Small intestine (tissue), 7 donors: ENCODE results near the gene BMF. TPM values are rescaled to one million over a fixed set of nuclear protein-coding genes. Genes with fewer than 3 reads are reported as not detected.

Experiments used
- DNase-seq, 2 donors: peaks; one replicate each; pipeline versions ENCODE4 v3.0.0 to v3.0.0-alpha.2; 2013
- FAIRE-seq: peaks from 2 replicates; lab custom pipeline; 2012; peaks lifted over from hg19 to GRCh38; lab: Jason Lieb, UNC
- H3K27ac ChIP-seq, 3 donors: one replicate each; pipeline ENCODE4 v1.5.1; 2013; ENCODE audit warnings: low read length in 2 of 3, mild to moderate bottlenecking in 2 of 3, control low read depth in 1 of 3, inconsistent platforms in 1 of 3, low read depth in 1 of 3, moderate library complexity in 1 of 3
- H3K27me3 ChIP-seq, 3 donors: one replicate each; pipeline ENCODE4 v1.6.1; 2013; ENCODE audit warnings: low read length in 3 of 3, inconsistent platforms in 1 of 3; ENCODE audit not compliant: control insufficient read depth in 3 of 3, insufficient read depth in 3 of 3
- H3K36me3 ChIP-seq, 3 donors: one replicate each; pipeline ENCODE4 v1.6.1; 2013; ENCODE audit warnings: low read length in 3 of 3, inconsistent platforms in 1 of 3, low read depth in 1 of 3, mild to moderate bottlenecking in 1 of 3, moderate library complexity in 1 of 3; ENCODE audit not compliant: control insufficient read depth in 3 of 3, insufficient read depth in 2 of 3
- H3K4me1 ChIP-seq, 3 donors: one replicate each; pipeline ENCODE4 v1.6.1; 2013; ENCODE audit warnings: low read length in 2 of 3, inconsistent platforms in 1 of 3, low read depth in 1 of 3, mild to moderate bottlenecking in 1 of 3, moderate library complexity in 1 of 3; ENCODE audit not compliant: control insufficient read depth in 3 of 3, insufficient read depth in 2 of 3
- H3K4me3 ChIP-seq, 3 donors: one replicate each; pipeline ENCODE4 v1.5.1; 2013; ENCODE audit warnings: low read length in 3 of 3, control low read depth in 1 of 3, inconsistent platforms in 1 of 3, low read depth in 1 of 3, mild to moderate bottlenecking in 1 of 3, moderate library complexity in 1 of 3
- H3K9me3 ChIP-seq, 2 donors: one replicate each; pipeline ENCODE4 v1.6.1; 2013; ENCODE audit warnings: low read depth in 1 of 2, low read length in 1 of 2; ENCODE audit not compliant: control insufficient read depth in 2 of 2, insufficient read depth in 1 of 2
- WGBS, 3 donors: extraction: QIAGEN DNeasy Blood & Tissue Kit; methylation state at CpG; one replicate each; pipeline ENCODE4 v1.1.7; 2013; 5-methylcytosine and 5-hydroxymethylcytosine counted together
- polyA plus RNA-seq, 4 donors: library from polyadenylated mRNA; stranded (reverse) in 3 of 4; unstranded in 1 of 4; fragments of 200-250 nt in 3 of 4; fragments of 120-200 nt in 1 of 4; gene quantifications; one replicate each; pipeline versions ENCODE4 v1.2.1 to v1.2.3, GENCODE V29; 2013
- donor health status: healthy with polysubstance abuse.
- donor health status: control.
- donor health status: control.
- donor health status: Bipolar disorder and iron deficiency.
- donor health status: healthy.

The BMF gene
- polyA plus RNA-seq, 4 donors = 4.4 to 19.2 (median 14.0) TPM

DNA sequence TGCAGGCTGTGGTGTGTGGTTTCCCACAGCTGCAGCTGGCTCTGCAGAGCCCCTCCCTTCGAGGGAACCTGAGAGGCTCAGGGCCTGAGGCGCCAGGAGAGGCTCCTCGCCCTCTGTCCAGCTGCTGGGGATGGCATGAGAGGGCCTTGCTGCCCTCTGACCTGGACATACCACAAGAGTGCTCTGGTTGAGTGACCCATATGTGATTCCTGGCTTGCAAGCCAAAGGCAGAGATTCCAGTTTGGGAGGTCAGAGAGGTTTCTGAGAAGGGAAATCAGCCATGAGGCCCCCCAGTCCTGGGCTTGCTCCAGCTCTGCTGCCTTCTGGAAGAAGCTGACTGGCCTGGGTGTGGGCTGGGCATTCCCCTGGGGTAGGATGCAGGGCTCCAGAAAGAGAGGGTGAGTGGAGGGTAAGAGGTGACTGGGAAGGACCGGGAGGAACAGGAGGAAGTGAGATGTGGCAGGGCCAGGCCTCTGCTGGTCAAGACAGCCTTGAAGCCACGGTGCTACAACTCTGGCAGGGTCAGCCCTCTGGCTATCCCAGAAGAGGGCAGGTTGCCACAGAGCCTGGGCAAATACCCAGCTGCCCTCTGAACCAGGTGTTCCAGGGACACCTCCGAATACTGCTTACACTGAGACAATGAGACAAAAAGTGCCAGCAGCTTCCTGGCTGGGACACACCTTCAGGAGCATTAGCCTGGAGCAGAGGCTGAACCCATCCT is 53.7 kb downstream of the BMF start:
- WGBS, 3 donors = 20 to 35% (median 31%) methylated on average over 6 of the region's 6 CpGs
- FAIRE-seq = no peak
- no peaks in the 10 kb centered on the region for H3K27me3 ChIP-seq
- H3K4me3 ChIP-seq = no peak overlapping the region
- no peaks in the 10 kb centered on the region for H3K9me3 ChIP-seq
- peak in 1 of 2 donors; percentile 62 for DNase-seq
- H3K27ac ChIP-seq = peak overlapping the region in 2 of 3 donors; percentile 17 to 67
- peaks cover 14 to 50% (median 18%) of the 10 kb centered on the region in 3 donors for H3K4me1 ChIP-seq
- H3K36me3 ChIP-seq = peaks cover 0 to 16% (median 0%) of the 10 kb centered on the region in 3 donors

DNA sequence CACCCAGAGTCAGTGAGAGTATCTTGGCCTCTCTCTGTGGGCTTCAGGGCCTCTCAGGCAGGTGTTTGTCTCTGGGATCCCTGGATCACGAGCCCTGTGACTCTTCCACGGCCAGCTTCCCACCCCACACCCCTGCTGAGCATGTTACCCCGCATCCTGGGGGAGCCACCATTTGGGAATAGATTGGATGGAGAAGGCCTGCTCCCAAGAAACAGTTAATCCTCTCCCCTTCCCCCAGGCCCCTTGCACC is 54.1 kb downstream of the BMF start:
- H3K9me3 ChIP-seq = no peaks in the 10 kb centered on the region
- no peaks in the 10 kb centered on the region for H3K27me3 ChIP-seq
- WGBS, 3 donors = 59 to 76% (median 74%) methylated on average over 3 of the region's 3 CpGs
- FAIRE-seq (no peak), DNase-seq (no peak)
- peaks cover 0 to 20% (median 0%) of the 10 kb centered on the region in 3 donors for H3K36me3 ChIP-seq
- H3K4me3 ChIP-seq = no peak overlapping the region
- H3K27ac ChIP-seq = peak overlapping the region in 1 of 3 donors; percentile 40
- H3K4me1 ChIP-seq = peaks cover 14 to 50% (median 18%) of the 10 kb centered on the region in 3 donors

GRCh38 chr15:40053831-40054604 is 54.7 kb downstream of the BMF start:
- 80 to 84% (median 83%) methylated on average over 13 to 14 of the region's 14 CpGs for WGBS, 3 donors

DNA sequence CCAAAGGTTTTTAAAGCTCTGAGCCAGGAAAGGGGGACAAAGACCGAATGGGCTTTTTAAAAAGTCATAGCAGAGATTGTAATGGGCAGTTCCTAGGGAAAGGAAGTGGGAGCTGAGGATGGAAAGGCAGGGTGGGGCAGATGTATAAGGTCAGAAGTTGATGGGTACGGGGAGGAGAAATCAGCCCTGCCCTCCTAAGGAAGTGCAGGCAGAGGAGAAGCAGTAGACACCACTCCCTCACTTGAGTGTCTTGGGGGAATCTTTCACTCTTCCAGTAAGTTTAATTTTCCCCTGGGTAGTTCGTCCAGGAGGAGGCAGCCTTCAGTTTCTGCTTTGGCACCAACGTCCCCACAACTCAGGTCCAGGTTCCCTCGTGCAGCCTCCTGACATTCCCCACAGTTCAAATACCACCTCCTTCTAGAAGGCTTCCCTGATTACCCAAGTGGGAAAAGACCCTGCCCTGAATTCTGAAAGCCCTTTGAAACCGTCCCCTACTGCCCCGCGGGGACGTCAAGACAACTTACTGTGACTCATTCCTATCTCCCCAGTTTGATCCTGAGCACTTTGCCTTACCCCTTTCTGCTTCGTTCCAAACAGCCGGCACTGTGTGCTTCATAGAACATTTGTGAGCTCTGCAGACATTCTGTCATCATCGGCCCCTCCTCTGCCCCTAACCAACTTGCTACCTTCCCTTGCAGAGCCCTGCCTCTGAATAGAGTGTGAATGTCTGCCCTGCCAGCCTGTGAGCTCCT is 55.4 kb downstream of the BMF start:
- Histone ChIP-seq H3K36me3 (peaks cover 0 to 24% (median 0%) of the 10 kb centered on the region in 3 donors), H3K4me3 (no peak overlapping the region), H3K9me3 (no peaks in the 10 kb centered on the region), H3K27me3 (no peaks in the 10 kb centered on the region), H3K27ac (peak overlapping the region; percentile 40 to 93 (median 62)), H3K4me1 (peaks cover 16 to 50% (median 18%) of the 10 kb centered on the region in 3 donors)
- FAIRE-seq (no peak), DNase-seq (peak in 1 of 2 donors; percentile 31)
- WGBS, 3 donors = 66 to 77% (median 70%) methylated on average over 12 of the region's 12 CpGs

More at GRCh38 chr15:40053831-40054604, 54.7 kb downstream of the BMF start:
- Histone ChIP-seq H3K4me3 (no peak overlapping the region), H3K27ac (peak overlapping the region in 2 of 3 donors; percentile 40 to 93), H3K27me3 (no peaks in the 10 kb centered on the region), H3K4me1 (peaks cover 14 to 50% (median 18%) of the 10 kb centered on the region in 3 donors), H3K36me3 (peaks cover 0 to 20% (median 0%) of the 10 kb centered on the region in 3 donors), H3K9me3 (no peaks in the 10 kb centered on the region)
- no peak for FAIRE-seq
- no peak for DNase-seq

DNA sequence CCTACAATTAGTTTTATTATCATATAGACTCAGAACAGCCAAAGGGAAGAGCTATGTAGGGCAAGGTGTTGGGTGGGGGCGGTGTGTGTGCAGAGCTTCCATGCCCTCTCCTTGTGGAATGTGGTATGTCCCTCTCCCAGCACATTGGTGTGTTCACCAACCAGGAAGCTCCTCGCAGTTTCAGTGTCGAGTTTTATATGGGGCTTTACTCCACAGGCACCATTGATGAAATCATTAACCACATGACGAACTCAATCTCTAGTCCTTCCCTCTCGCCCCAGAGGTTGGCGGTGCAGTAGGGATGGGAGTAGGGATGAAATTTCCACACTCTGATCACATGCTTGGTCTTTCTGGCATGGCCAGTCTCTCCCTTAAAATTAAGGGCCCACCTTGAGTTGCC is 56.1 kb downstream of the BMF start:
- FAIRE-seq (no peak), DNase-seq (peak; percentile 77 to 90)
- no peaks in the 10 kb centered on the region for H3K27me3 ChIP-seq
- no peaks in the 10 kb centered on the region for H3K9me3 ChIP-seq
- WGBS, 3 donors = 22 to 69% (median 38%) methylated on average over 6 of the region's 6 CpGs
- H3K27ac ChIP-seq = peak overlapping the region; percentile 62 to 93 (median 65)
- H3K36me3 ChIP-seq = peaks cover 0 to 30% (median 0%) of the 10 kb centered on the region in 3 donors
- H3K4me1 ChIP-seq = peaks cover 18 to 53% (median 21%) of the 10 kb centered on the region in 3 donors
- no peak overlapping the region for H3K4me3 ChIP-seq

DNA sequence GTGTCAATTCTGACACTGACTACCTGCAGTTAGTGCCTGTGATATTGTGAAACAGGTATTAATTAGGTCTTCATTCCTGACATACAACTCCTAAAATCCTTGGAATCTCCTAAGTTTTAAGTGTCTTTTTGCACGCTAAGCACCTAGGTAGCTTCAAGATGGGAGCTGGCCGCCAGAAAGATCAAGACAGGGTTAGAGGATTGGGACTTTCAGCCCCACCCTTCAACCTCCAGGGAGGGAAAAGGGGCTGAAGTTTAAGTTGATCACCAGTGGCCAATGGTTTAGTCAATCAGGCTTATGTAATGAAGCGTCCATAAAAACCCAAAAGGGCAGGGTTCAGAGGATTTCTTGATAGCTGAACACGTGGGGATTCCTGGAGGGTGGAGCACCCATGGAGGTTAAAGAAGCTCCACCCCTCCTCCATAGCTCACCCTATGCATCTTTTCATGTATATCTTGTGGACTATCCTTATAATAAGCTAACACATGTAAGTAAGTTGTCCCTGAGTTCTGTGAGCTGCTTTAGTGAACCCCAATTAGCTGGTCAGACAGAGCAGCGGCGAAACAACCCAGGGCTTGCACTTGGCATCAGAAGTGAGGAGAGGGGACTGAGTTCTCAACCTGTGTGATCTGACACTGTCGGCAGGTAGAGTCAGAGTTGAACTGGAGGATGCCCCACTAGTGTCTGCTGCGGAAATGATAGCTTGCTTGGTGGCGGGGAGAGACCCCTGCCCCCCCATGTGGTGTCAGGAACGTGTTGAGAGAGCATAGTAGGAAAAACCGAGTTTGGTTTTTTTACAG is 56.9 kb downstream of the BMF start:
- Histone ChIP-seq H3K27ac (peak overlapping the region; percentile 65 to 93 (median 66)), H3K4me1 (peaks cover 20 to 61% (median 29%) of the 10 kb centered on the region in 3 donors)
- 33 to 70% (median 44%) methylated on average over 11 of the region's 11 CpGs for WGBS, 3 donors

DNA sequence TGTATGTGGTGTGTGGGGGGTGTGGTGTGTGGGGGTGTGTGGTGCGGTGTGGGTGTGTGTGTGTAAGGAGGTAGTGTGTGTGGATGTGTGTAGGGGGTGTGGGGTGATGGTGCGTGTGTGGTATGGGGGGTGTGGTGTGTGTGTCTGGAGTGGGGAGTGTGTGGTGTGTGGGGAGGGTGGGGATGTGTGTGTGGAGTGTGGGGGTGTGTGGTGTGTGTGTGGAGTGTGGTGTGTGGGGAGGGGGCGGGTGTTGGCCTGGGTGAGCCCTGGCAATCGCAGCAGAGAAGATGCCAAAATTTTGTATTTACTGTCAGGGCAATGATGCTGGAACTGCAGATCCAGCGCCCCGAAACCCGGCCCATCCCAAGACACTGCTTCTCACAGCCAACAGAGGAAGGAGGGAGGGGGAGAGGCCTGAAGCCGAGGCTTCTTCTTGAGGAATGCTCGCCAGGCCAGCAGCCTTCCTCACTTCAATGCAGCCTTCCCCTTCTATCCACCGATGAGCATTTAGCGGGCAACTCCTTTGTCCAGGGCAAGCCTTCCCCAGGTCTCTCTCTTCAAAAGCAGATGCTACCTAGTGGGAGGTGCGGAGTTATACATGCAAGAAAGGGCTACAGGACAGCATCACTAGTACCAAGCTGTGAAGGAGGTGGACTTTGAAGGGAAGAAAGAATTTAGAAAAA is 57.8 kb downstream of the BMF start:
- DNase-seq (no peak), FAIRE-seq (no peak)
- Histone ChIP-seq H3K9me3 (no peaks in the 10 kb centered on the region), H3K4me3 (no peak overlapping the region), H3K4me1 (peaks cover 20 to 70% (median 36%) of the 10 kb centered on the region in 3 donors), H3K27me3 (no peaks in the 10 kb centered on the region), H3K27ac (peak overlapping the region; percentile 37 to 93 (median 66)), H3K36me3 (peaks cover 0 to 39% (median 0%) of the 10 kb centered on the region in 3 donors)
- WGBS, 3 donors = 68 to 75% (median 70%) methylated on average over 10 to 12 of the region's 12 CpGs

More for the DNA sequence above, 56.9 kb downstream of the BMF start:
- no peak overlapping the region for H3K4me3 ChIP-seq
- no peaks in the 10 kb centered on the region for H3K27me3 ChIP-seq
- H3K9me3 ChIP-seq = no peaks in the 10 kb centered on the region
- peaks cover 0 to 36% (median 0%) of the 10 kb centered on the region in 3 donors for H3K36me3 ChIP-seq
- FAIRE-seq (no peak), DNase-seq (peak; percentile 90 to 98)
